Suprapubic skin (tissue), 4 donors: ENCODE data around the gene SERPINA1. TPM values are rescaled to one million over a fixed set of nuclear protein-coding genes. Genes with fewer than 3 reads are reported as not detected.

Experiments
- DNase-seq, 2 donors: peaks; one replicate each; pipeline ENCODE4 v3.0.0-alpha.2; 2019; ENCODE audit warnings: low spot score in 2 of 2
- H3K27ac ChIP-seq: fragments of 200-600 bp; sonication (generic); one replicate; pipeline ENCODE4 v1.5.1; 2019
- H3K27me3 ChIP-seq: fragments of 200-600 bp; sonication (generic); one replicate; pipeline ENCODE4 v1.5.1; 2019
- H3K36me3 ChIP-seq: fragments of 200-600 bp; sonication (generic); one replicate; pipeline ENCODE4 v1.5.1; 2019
- H3K4me1 ChIP-seq: fragments of 200-600 bp; sonication (generic); one replicate; pipeline ENCODE4 v1.5.1; 2019
- H3K4me3 ChIP-seq: fragments of 200-600 bp; sonication (generic); one replicate; pipeline ENCODE4 v1.5.1; 2019; ENCODE audit warnings: mild to moderate bottlenecking
- H3K9me3 ChIP-seq: fragments of 200-600 bp; sonication (generic); one replicate; pipeline ENCODE4 v1.5.1; 2019
- CTCF ChIP-seq, 2 donors: fragments of 200-600 bp in 1 of 2; fragments of 450-650 bp in 1 of 2; sonication (generic) in 1 of 2; IDR thresholded peaks; one replicate each; pipeline ENCODE4 v1.5.1; 2016 to 2019; ENCODE audit warnings: antibody characterized with exemption in 2 of 2, mild to moderate bottlenecking in 1 of 2, moderate library complexity in 1 of 2
- EP300 ChIP-seq: sonication (generic); formaldehyde crosslinking; IDR thresholded peaks from one replicate; pipeline ENCODE4 v1.6.1; 2017; ENCODE audit warnings: antibody characterized with exemption
- POLR2A ChIP-seq, 2 donors: fragments of 450-650 bp; IDR thresholded peaks; one replicate each; pipeline ENCODE4 v1.6.1; 2017; ENCODE audit warnings: antibody characterized with exemption in 2 of 2, mild to moderate bottlenecking in 2 of 2, moderate library complexity in 2 of 2
- POLR2AphosphoS5 ChIP-seq, 3 donors: sonication (generic); formaldehyde crosslinking; IDR thresholded peaks; one replicate each; pipeline ENCODE4 v1.6.1; 2017; ENCODE audit warnings: antibody characterized with exemption in 3 of 3
- WGBS: methylation state at CpG from one replicate; pipeline ENCODE4 v1.1.5; 2018; 5-methylcytosine and 5-hydroxymethylcytosine counted together
- total RNA-seq, 4 donors: library from RNA; depleted of rRNA; stranded (reverse); fragments of >200 nt; gene quantifications; one replicate each; pipeline ENCODE4 v1.1.0, GENCODE V29; 2016

The SERPINA1 gene
- total RNA-seq, 4 donors from 2014 or later, result 4.7 to 62.4 (median 7.5) TPM

- no peaks in the 10 kb centered on the region for H3K4me1 ChIP-seq
- H3K27me3 ChIP-seq, result no peaks in the 10 kb centered on the region
- no peaks in the 10 kb centered on the region for H3K9me3 ChIP-seq
- no peak for DNase-seq
- TF ChIP-seq EP300 (no peak), CTCF (IDR thresholded peaks at IDR 0.05) (no peak), POLR2AphosphoS5 (IDR thresholded peaks at IDR 0.05) (no peak), POLR2A (IDR thresholded peaks at IDR 0.05) (no peak)
- no peak overlapping the region for H3K27ac ChIP-seq
- WGBS, result 82% methylated on average over 4 of the region's 4 CpGs
- no peaks in the 10 kb centered on the region for H3K36me3 ChIP-seq
- H3K4me3 ChIP-seq, result no peak overlapping the region
These were observed 6.2 kb downstream of the SERPINA1 start for GRCh38 chr14:94382099-94382715.

- DNase-seq, result no peak
- Histone ChIP-seq H3K27ac (no peak overlapping the region), H3K4me1 (no peaks in the 10 kb centered on the region), H3K9me3 (no peaks in the 10 kb centered on the region), H3K4me3 (no peak overlapping the region), H3K36me3 (no peaks in the 10 kb centered on the region), H3K27me3 (no peaks in the 10 kb centered on the region)
- WGBS, result 85% methylated on average over 7 of the region's 7 CpGs
- TF ChIP-seq POLR2A (IDR thresholded peaks at IDR 0.05) (no peak), EP300 (no peak), CTCF (IDR thresholded peaks at IDR 0.05) (no peak), POLR2AphosphoS5 (IDR thresholded peaks at IDR 0.05) (no peak)
These were observed 7.0 kb downstream of the SERPINA1 start for GRCh38 chr14:94381149-94382030.

GRCh38 chr14:94380225-94381148, 7.9 kb downstream of the SERPINA1 start:
- no peaks in the 10 kb centered on the region for H3K36me3 ChIP-seq
- no peaks in the 10 kb centered on the region for H3K9me3 ChIP-seq
- no peaks in the 10 kb centered on the region for H3K27me3 ChIP-seq
- no peak for DNase-seq
- no peak overlapping the region for H3K4me3 ChIP-seq
- H3K4me1 ChIP-seq, result no peaks in the 10 kb centered on the region
- TF ChIP-seq POLR2A (IDR thresholded peaks at IDR 0.05), result no peak
- TF ChIP-seq CTCF (IDR thresholded peaks at IDR 0.05), result no peak
- TF ChIP-seq POLR2AphosphoS5 (IDR thresholded peaks at IDR 0.05), result no peak
- no peak for TF ChIP-seq EP300
- H3K27ac ChIP-seq, result no peak overlapping the region
- WGBS, result 83% methylated on average over 16 of the region's 16 CpGs

- H3K9me3 ChIP-seq, result no peaks in the 10 kb centered on the region
- TF ChIP-seq POLR2A (IDR thresholded peaks at IDR 0.05) (no peak), CTCF (IDR thresholded peaks at IDR 0.05) (no peak), EP300 (no peak), POLR2AphosphoS5 (IDR thresholded peaks at IDR 0.05) (no peak)
- H3K27ac ChIP-seq, result no peak overlapping the region
- no peaks in the 10 kb centered on the region for H3K27me3 ChIP-seq
- H3K4me1 ChIP-seq, result no peaks in the 10 kb centered on the region
- no peak for DNase-seq
- 70% methylated on average over 16 of the region's 16 CpGs for WGBS
- no peaks in the 10 kb centered on the region for H3K36me3 ChIP-seq
- no peak overlapping the region for H3K4me3 ChIP-seq
These were observed 8.8 kb downstream of the SERPINA1 start for GRCh38 chr14:94379291-94380224.
